Transverse colon (tissue), 4 donors: ENCODE data around the gene ARCN1.

ENCODE experiments used
- CTCF ChIP-seq, 5 experiments: fragments of 200-600 bp in 3 of 5; fragments of 450-650 bp in 2 of 5; sonication (generic) in 3 of 5; IDR thresholded peaks; 1 replicate in 2 of 5; 2 replicates in 3 of 5; pipeline ENCODE4 v1.5.1; 2016 to 2017; ENCODE audit warnings: antibody characterized with exemption in 5 of 5, inconsistent platforms in 3 of 5, mild to moderate bottlenecking in 2 of 5, moderate library complexity in 1 of 5
- EP300 ChIP-seq: sonication (generic); formaldehyde crosslinking; IDR thresholded peaks from one replicate; pipeline ENCODE4 v1.6.1; 2017; ENCODE audit warnings: antibody characterized with exemption, low read depth
- POLR2A ChIP-seq: fragments of 450-650 bp; IDR thresholded peaks from one replicate; pipeline ENCODE4 v1.6.1; 2016; ENCODE audit warnings: antibody characterized with exemption, mild to moderate bottlenecking, moderate library complexity
- POLR2AphosphoS5 ChIP-seq, 3 donors: sonication (generic); formaldehyde crosslinking; IDR thresholded peaks; one replicate each; pipeline ENCODE4 v1.6.1; 2016; ENCODE audit warnings: antibody characterized with exemption in 3 of 3

- TF ChIP-seq CTCF (IDR thresholded peaks at IDR 0.05) (no peak), EP300 (no peak), POLR2A (no peak), POLR2AphosphoS5 (IDR thresholded peaks at IDR 0.05) (no peak)
Measured at GRCh38 chr11:118625036-118625690, 53.0 kb downstream of the ARCN1 start.
